ENCODE measurements around the gene BABAM2.

GRCh38 chr2:27915191-27915590, 24.7 kb downstream of the BABAM2 start:
- TF ChIP-seq CTCF (IDR thresholded peaks at IDR 0.05; ENCODE audit: insufficient read depth, low read depth, low read length) (no peak), EZH2 (IDR thresholded peaks at IDR 0.05; ENCODE audit: insufficient read depth, low read length) (no peak)
